Endothelial cell of umbilical vein (primary cell): ENCODE results near the gene ZDHHC19. TPM values are rescaled to one million over a fixed set of nuclear protein-coding genes. Genes with fewer than 3 reads are reported as not detected.

ENCODE experiments used
- BruUV-seq: library from RNA; stranded (reverse); fragments of 400-500 nt; replicated peaks from 2 replicates; lab custom pipeline; 2021; lab: Mats Ljungman, UMichigan
- CTCF ChIA-PET: fragments of 300-600, 350-600 bp; sonication (Branson Sonifier 250); formaldehyde crosslinking; loops from one replicate; lab custom pipeline; 2021; ENCODE audit warnings: antibody characterized with exemption, inconsistent platforms; lab: Charles Lee
- POLR2A ChIA-PET: fragments of 300-600, 350-600 bp; sonication (Branson Sonifier 250); formaldehyde crosslinking; loops from one replicate; lab custom pipeline; 2021; ENCODE audit warnings: antibody characterized with exemption, inconsistent platforms; lab: Charles Lee
- DNase-seq: peaks from one replicate; pipeline ENCODE4 v3.0.0-alpha.2; 2011; ENCODE audit warnings: low read depth, low spot score
- FAIRE-seq: peaks from 2 replicates; lab custom pipeline; 2011; peaks lifted over from hg19 to GRCh38; lab: Jason Lieb, UNC
- H2AFZ ChIP-seq: 2 replicates; pipeline ENCODE4 v1.6.0; 2012; ENCODE audit warnings: low read depth, low read length, control low read depth, inconsistent platforms
- H3K27ac ChIP-seq: 2 replicates; pipeline ENCODE4 v1.5.1; 2011; ENCODE audit warnings: low read depth, mild to moderate bottlenecking, control low read depth, low read length, moderate library complexity; ENCODE audit not compliant: insufficient read depth
- H3K27me3 ChIP-seq, 2 experiments: 2 replicates each; pipeline versions ENCODE4 v1.6.0 to v1.6.1; 2011; ENCODE audit warnings: low read length in 2 of 2, mixed read lengths in 1 of 2; ENCODE audit not compliant: control insufficient read depth in 2 of 2, insufficient read depth in 2 of 2
- H3K36me3 ChIP-seq, 2 experiments: 2 replicates in 1 of 2; 3 replicates in 1 of 2; pipeline ENCODE4 v1.5.1; 2011; ENCODE audit warnings: low read length in 2 of 2, mild to moderate bottlenecking in 1 of 2, moderate library complexity in 1 of 2; ENCODE audit not compliant: control insufficient read depth in 2 of 2, insufficient read depth in 2 of 2; ENCODE audit errors: extremely low read depth in 1 of 2
- H3K4me1 ChIP-seq: 3 replicates; pipeline ENCODE4 v1.5.1; 2011; ENCODE audit warnings: mild to moderate bottlenecking, low read length; ENCODE audit not compliant: control insufficient read depth, insufficient read depth; ENCODE audit errors: extremely low read depth
- H3K4me2 ChIP-seq: 2 replicates; pipeline ENCODE4 v1.6.1; 2011; ENCODE audit warnings: low read length, control low read depth, mixed read lengths; ENCODE audit not compliant: insufficient read depth
- H3K4me3 ChIP-seq, 3 experiments: fragments of 200-600 bp in 1 of 3; sonication (generic), shearing (Covaris generic) in 1 of 3; replicated peaks in 1 of 3; 2 replicates each; pipeline ENCODE4 v1.5.1; 2011 to 2016; ENCODE audit warnings: control low read depth in 3 of 3, low read length in 3 of 3, mild to moderate bottlenecking in 2 of 3, inconsistent platforms in 1 of 3, low read depth in 1 of 3, moderate library complexity in 1 of 3; ENCODE audit not compliant: insufficient read depth in 1 of 3
- H3K79me2 ChIP-seq: 2 replicates; pipeline ENCODE4 v1.6.0; 2012; ENCODE audit warnings: low read length, inconsistent platforms; ENCODE audit not compliant: control insufficient read depth, insufficient read depth
- H3K9ac ChIP-seq: replicated peaks from 2 replicates; pipeline ENCODE3; 2011; ENCODE audit warnings: low read length, control low read depth; ENCODE audit not compliant: insufficient read depth; ENCODE audit errors: extremely low read depth
- H3K9me1 ChIP-seq: replicated peaks from 3 replicates; pipeline ENCODE4 v1.6.0; 2011; ENCODE audit warnings: mild to moderate bottlenecking, low read length; ENCODE audit not compliant: control insufficient read depth, insufficient read depth; ENCODE audit errors: extremely low read depth
- H3K9me3 ChIP-seq: replicated peaks from 2 replicates; pipeline ENCODE4 v1.5.1; 2012; ENCODE audit warnings: low read length, inconsistent platforms; ENCODE audit not compliant: control insufficient read depth, insufficient read depth
- H4K20me1 ChIP-seq: replicated peaks from 2 replicates; pipeline ENCODE3; 2011; ENCODE audit warnings: mild to moderate bottlenecking, low read length; ENCODE audit not compliant: control insufficient read depth, insufficient read depth; ENCODE audit errors: extremely low read depth
- FOS ChIP-seq: IDR thresholded peaks from 2 replicates; pipeline ENCODE4 v1.6.1; 2011; ENCODE audit warnings: mild to moderate bottlenecking, low read length, moderate library complexity, borderline replicate concordance; ENCODE audit not compliant: insufficient read depth
- GATA2 ChIP-seq: IDR thresholded peaks from 2 replicates; pipeline ENCODE4 v1.7.0; 2011; ENCODE audit warnings: low read depth, mild to moderate bottlenecking, moderate library complexity, mixed read lengths, low read length; ENCODE audit not compliant: insufficient read length, insufficient read depth
- JUN ChIP-seq: IDR thresholded peaks from 2 replicates; pipeline ENCODE4 v1.6.1; 2011; ENCODE audit warnings: borderline replicate concordance, low read depth; ENCODE audit not compliant: insufficient read length, insufficient read depth
- MYC ChIP-seq: IDR thresholded peaks from one replicate; pipeline ENCODE4 v1.6.1; 2011; ENCODE audit warnings: mild to moderate bottlenecking, low read depth, low read length
- POLR2A ChIP-seq: IDR thresholded peaks from 2 replicates; pipeline ENCODE4 v1.6.1; 2012; ENCODE audit warnings: low read depth, mild to moderate bottlenecking, control low read depth, low read length
- POLR2AphosphoS5 ChIP-seq: IDR thresholded peaks from 2 replicates; pipeline ENCODE4 v1.6.1; 2012; ENCODE audit warnings: low read depth, mild to moderate bottlenecking, control low read depth, low read length, moderate library complexity; ENCODE audit not compliant: insufficient read depth
- dilution Hi-C: fragments of 300-500 bp; cut with MboI; formaldehyde crosslinking; loops from one replicate; pipeline ENCODE4 v1.15.0; 2019; ENCODE audit warnings: low sequenced_read_pairs; ENCODE audit not compliant: extremely low pct_ligation_motif_present
- intact Hi-C: fragments of 100-400 bp; cut with micrococcal nuclease; formaldehyde crosslinking; loops from one replicate; pipeline ENCODE4 v1.10.0; 2022
- polyA plus RNA-seq, 4 experiments: library from polyadenylated mRNA; depleted of rRNA in 3 of 4; stranded (reverse) in 3 of 4; unstranded in 1 of 4; fragments of >200 nt; gene quantifications; 2 replicates each; pipeline versions ENCODE4 v1.2.1 to v1.2.3, GENCODE V29; 2011 to 2012; ENCODE audit warnings: missing spikeins in 1 of 4
- total RNA-seq: library from RNA; stranded (reverse); gene quantifications from 2 replicates; pipeline ENCODE4 v1.2.3, GENCODE V29; 2021
- TF ChIP-seq, protein P1 (sequence below), 2 donors: IDR thresholded peaks; 1 replicate in 1 of 2; 2 replicates in 1 of 2; pipeline ENCODE4 v1.5.1; 2011; ENCODE audit warnings: low read length in 2 of 2, mild to moderate bottlenecking in 2 of 2, moderate library complexity in 2 of 2, control low read depth in 1 of 2, inconsistent platforms in 1 of 2, low read depth in 1 of 2; ENCODE audit not compliant: insufficient read depth in 1 of 2; ENCODE audit errors: extremely low read depth in 1 of 2

The ZDHHC19 gene
- total and polyA plus RNA-seq, 2 donors (not counting 3 experiments of a cell fraction or from before 2014, with no cell fraction given), result not detected

DNA sequence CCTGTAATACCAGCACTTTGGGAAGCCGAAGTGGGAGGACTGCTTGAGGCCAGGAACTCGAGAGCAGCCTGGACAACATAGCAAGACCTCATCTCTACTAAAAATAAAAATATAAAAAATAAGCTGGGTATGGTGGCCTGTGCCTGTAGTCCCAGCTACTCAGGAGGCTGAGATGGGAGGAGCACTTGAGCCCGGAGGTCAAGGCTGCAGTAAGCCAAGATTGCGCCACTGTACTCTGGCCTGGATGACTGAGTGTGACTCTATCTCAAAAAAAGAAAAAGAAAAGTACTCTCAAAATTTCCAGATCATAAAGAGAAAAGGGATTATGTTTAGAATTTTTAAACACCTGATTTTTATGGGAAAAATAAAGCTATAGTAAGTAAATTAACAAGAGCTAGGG lies 29.2 kb upstream of the ZDHHC19 start:
- BruUV-seq, result no TSS peak
- H3K27ac ChIP-seq, result no peak overlapping the region
- POLR2A ChIA-PET, result no interaction called here
- CTCF ChIA-PET, result interaction anchor here (0.8 to 2.1 kb wide), 3 partner anchors 13 to 282 kb away, joined by 3 to 9 read pairs (median 3); no protein-coding TSS in a partner anchor
- H3K79me2 ChIP-seq, result no peaks in the 10 kb centered on the region
- H2AFZ ChIP-seq, result no peak overlapping the region
- no peaks in the 10 kb centered on the region for H3K27me3 ChIP-seq
- DNase-seq (no peak), FAIRE-seq (no peak)
- H4K20me1 ChIP-seq, result no peaks in the 10 kb centered on the region
- no peaks in the 10 kb centered on the region for H3K9me3 ChIP-seq
- no peaks in the 10 kb centered on the region for H3K9me1 ChIP-seq
- intact Hi-C loops, result no loop called here
- no peak overlapping the region for H3K9ac ChIP-seq
- no peak overlapping the region for H3K4me3 ChIP-seq
- dilution Hi-C loops, result no loop called here
- no peak overlapping the region for H3K4me2 ChIP-seq
- no peak for TF ChIP-seq POLR2A
- TF ChIP-seq GATA2, result no peak
- no peak for TF ChIP-seq JUN
- no peak for TF ChIP-seq MYC
- no peak for TF ChIP-seq POLR2AphosphoS5
- TF ChIP-seq FOS, result no peak
- H3K4me1 ChIP-seq, result no peaks in the 10 kb centered on the region
- H3K36me3 ChIP-seq, result peaks cover 14 to 24% of the 10 kb centered on the region in 2 experiments

DNA sequence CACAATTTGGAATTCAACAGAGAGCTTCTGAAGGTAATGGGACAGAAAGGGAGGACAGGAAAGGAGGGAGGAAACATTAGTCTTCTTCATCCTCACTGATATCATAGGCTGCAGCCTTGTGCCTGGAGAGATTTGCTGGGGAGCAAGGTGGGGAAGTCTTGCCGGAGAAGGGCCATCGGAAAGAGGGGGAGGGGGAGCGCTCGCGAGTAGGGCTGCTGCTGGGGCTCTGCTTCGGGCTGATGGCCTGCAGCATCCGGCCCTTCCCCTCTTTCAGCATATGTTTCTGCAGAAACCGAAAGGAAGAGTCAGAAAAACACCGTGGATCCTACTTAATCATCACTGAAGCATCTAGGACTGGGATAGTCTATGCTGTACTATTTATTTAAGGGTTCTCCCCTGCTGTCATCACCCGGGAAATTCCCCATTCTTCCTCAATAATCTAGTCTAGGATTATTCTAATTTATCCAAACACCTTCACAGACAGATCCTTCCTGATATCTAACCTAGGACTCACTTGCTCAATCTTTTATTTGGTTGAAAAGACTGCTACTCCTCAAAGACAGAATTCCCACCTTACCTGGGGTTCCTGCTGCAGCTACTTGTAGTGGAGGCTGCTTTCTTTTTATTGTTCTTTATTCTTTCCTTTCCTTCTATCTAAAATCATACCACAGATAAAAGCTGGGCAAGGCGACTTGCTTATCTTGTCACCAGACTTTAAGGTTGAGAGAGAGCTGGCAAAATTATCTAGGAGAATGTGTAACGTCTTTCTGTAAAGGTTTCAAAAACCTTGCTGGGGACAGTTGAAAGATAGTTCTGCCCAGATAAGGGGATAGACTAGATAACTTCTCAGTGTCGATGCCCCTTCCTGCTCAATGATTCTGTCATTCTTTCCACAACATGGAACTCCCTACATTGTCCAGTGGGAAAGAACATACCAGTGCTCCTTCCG lies 27.7 kb upstream of the ZDHHC19 start:
- dilution Hi-C loops (no loop called here), intact Hi-C loops (no loop called here)
- no peaks in the 10 kb centered on the region for H3K9me1 ChIP-seq
- H3K27ac ChIP-seq, result no peak overlapping the region
- no peaks in the 10 kb centered on the region for H3K79me2 ChIP-seq
- ChIA-PET CTCF (interaction anchor here (2.1 kb wide), 1 partner anchor 14 kb away, joined by 9 read pairs; no protein-coding TSS in a partner anchor), POLR2A (no interaction called here)
- no peak overlapping the region for H3K9ac ChIP-seq
- DNase-seq (no peak), FAIRE-seq (no peak)
- H3K4me2 ChIP-seq, result no peak overlapping the region
- no peak overlapping the region for H2AFZ ChIP-seq
- no peak for TF ChIP-seq MYC
- TF ChIP-seq POLR2A, result no peak
- TF ChIP-seq, protein P1, sequence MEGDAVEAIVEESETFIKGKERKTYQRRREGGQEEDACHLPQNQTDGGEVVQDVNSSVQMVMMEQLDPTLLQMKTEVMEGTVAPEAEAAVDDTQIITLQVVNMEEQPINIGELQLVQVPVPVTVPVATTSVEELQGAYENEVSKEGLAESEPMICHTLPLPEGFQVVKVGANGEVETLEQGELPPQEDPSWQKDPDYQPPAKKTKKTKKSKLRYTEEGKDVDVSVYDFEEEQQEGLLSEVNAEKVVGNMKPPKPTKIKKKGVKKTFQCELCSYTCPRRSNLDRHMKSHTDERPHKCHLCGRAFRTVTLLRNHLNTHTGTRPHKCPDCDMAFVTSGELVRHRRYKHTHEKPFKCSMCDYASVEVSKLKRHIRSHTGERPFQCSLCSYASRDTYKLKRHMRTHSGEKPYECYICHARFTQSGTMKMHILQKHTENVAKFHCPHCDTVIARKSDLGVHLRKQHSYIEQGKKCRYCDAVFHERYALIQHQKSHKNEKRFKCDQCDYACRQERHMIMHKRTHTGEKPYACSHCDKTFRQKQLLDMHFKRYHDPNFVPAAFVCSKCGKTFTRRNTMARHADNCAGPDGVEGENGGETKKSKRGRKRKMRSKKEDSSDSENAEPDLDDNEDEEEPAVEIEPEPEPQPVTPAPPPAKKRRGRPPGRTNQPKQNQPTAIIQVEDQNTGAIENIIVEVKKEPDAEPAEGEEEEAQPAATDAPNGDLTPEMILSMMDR (IDR thresholded peaks at IDR 0.05; ENCODE audit: extremely low read depth in 1 of 2, insufficient read depth in 1 of 2, low read depth in 1 of 2, low read length in 2 of 2), result no peak
- TF ChIP-seq POLR2AphosphoS5, result no peak
- no peaks in the 10 kb centered on the region for H3K4me1 ChIP-seq
- no peaks in the 10 kb centered on the region for H4K20me1 ChIP-seq
- H3K36me3 ChIP-seq, result peaks cover 16 to 26% of the 10 kb centered on the region in 2 experiments
- BruUV-seq, result no TSS peak
- no peaks in the 10 kb centered on the region for H3K27me3 ChIP-seq
- H3K9me3 ChIP-seq, result no peaks in the 10 kb centered on the region
- H3K4me3 ChIP-seq, result no peak overlapping the region
